RWPE1 (cell line): Measurements from ENCODE around the gene MRPS34.

ENCODE experiments used
- CTCF ChIA-PET: fragments of 350-600 bp; sonication (Branson Sonifier 250); formaldehyde crosslinking; extraction: SDS; loops from one replicate; lab custom pipeline; 2021; lab: Yijun Ruan, JAX
- POLR2A ChIA-PET: fragments of 400-600 bp; formaldehyde crosslinking; extraction: SDS; loops from one replicate; lab custom pipeline; 2020; ENCODE audit warnings: antibody characterized with exemption; ENCODE audit not compliant: low non-redundant PET; lab: Yijun Ruan, JAX
- DNase-seq: peaks from one replicate; pipeline ENCODE4 v3.0.0; 2012; ENCODE audit warnings: low spot score
- H3K27ac ChIP-seq: fragments of 450-650 bp; 2 replicates; pipeline ENCODE4 v1.5.1; 2017
- TF ChIP-seq, protein P1 (sequence below): fragments of 450-650 bp; conservative IDR thresholded peaks from 2 replicates; pipeline ENCODE4 v1.5.1; 2017; ENCODE audit warnings: low read depth, mild to moderate bottlenecking

Gene MRPS34

DNA sequence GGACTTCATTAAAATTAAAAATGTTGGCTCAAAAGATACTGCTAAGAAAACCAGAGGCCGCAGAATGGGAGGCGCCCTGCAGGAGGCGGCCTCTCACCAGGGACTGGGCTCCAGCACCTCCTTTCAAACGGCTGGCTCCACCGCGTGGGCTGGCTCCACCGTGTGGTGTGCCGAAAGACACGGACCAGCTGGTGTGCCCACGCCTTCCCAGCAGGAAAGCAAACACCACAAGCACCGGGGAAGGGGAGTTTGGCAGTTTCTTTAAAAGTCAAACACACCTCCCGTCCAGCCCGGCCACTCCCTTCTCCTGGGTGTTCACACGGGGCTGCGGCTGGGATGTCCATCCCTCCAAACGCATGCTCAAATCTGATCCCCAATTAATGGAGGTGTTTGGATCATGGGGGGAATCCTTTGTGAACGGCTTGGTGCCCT lies 39.8 kb upstream of the MRPS34 start:
- DNase-seq, result peak; percentile 29
- POLR2A ChIA-PET, result no interaction called here
- peak overlapping the region; percentile 50 for H3K27ac ChIP-seq
- CTCF ChIA-PET, result interaction anchor here (0.6 kb wide), 3 partner anchors 61 to 449 kb away, joined by 3 to 4 read pairs (median 4); no protein-coding TSS in a partner anchor
- TF ChIP-seq, protein P1, sequence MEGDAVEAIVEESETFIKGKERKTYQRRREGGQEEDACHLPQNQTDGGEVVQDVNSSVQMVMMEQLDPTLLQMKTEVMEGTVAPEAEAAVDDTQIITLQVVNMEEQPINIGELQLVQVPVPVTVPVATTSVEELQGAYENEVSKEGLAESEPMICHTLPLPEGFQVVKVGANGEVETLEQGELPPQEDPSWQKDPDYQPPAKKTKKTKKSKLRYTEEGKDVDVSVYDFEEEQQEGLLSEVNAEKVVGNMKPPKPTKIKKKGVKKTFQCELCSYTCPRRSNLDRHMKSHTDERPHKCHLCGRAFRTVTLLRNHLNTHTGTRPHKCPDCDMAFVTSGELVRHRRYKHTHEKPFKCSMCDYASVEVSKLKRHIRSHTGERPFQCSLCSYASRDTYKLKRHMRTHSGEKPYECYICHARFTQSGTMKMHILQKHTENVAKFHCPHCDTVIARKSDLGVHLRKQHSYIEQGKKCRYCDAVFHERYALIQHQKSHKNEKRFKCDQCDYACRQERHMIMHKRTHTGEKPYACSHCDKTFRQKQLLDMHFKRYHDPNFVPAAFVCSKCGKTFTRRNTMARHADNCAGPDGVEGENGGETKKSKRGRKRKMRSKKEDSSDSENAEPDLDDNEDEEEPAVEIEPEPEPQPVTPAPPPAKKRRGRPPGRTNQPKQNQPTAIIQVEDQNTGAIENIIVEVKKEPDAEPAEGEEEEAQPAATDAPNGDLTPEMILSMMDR, result peak; percentile 70

DNA sequence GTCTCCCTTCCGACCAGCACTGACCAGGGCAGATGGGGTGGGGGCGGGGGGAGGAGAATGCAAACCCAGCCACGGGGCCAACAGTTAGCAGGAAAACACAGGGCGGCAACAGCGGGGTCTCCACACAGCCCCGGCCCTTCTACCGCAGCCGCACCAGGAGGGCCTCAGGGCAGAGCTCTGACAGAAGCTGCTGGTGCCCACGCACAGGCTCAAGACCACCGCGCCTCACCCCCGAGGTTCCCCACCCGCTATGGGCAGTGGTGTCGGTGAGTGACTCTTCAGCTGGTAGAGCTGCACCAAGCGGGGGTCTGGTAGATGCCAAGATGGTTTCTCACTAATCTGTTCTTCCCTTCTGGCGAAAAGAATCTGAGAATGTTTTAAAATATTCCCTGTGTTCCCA lies 37.6 kb upstream of the MRPS34 start:
- TF ChIP-seq, protein P1, result no peak
- POLR2A ChIA-PET, result no interaction called here
- CTCF ChIA-PET, result interaction anchor here (0.7 kb wide), 1 partner anchor 113 kb away, joined by 3 read pairs; no protein-coding TSS in a partner anchor
- H3K27ac ChIP-seq, result no peak overlapping the region
- DNase-seq, result no peak

DNA sequence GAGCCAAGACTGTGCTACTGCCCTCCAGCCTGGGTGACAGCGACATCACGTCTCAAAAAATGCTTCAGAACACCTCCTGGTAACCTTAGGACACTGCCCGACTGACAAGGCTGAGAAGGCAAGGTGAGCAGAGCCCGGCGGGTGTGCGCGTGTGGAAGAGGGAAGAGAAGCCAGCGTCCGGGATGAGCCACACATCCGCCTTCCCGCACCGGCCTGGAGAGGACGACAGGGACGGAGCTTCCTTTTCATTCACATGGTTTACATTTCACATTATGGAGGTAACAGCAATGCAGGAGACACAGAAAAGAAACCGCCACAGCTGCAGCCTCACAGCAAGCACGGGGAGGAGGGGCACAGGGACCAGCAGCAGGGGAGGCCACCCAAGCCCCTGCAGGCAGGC lies 37.2 kb upstream of the MRPS34 start:
- CTCF ChIA-PET, result interaction anchor here (0.7 kb wide), 1 partner anchor 113 kb away, joined by 3 read pairs; no protein-coding TSS in a partner anchor
- POLR2A ChIA-PET, result no interaction called here
- no peak for DNase-seq
- TF ChIP-seq, protein P1, result no peak
- no peak overlapping the region for H3K27ac ChIP-seq

DNA sequence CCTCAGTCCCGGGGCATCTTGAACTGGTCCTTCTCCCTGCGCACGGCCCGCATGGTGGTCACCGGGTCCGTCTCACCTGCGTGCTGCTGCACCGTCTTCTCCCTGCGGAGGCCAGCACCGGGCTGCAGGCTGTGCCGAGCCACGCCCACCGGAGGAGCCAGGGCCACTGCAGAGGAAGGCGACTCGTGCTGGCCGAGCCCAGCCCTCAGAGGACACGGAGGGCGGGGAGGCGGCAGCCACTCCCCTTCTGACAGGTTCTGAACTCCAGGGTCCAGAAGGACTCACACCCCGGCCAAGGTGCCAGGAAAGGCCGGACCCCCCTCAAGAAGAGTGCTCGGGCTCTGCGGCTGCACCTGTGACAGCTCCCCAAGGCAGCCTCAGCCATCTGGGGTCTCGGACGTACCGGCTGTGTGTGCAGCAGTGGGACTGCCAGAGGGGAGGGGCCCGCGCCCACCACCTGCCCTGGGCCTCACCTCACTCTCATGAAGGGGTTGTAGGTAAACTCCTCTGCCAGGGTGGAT lies 36.4 kb upstream of the MRPS34 start:
- CTCF ChIA-PET, result no interaction called here
- TF ChIP-seq, protein P1, result no peak
- no peak overlapping the region for H3K27ac ChIP-seq
- POLR2A ChIA-PET, result no interaction called here
- no peak for DNase-seq

DNA sequence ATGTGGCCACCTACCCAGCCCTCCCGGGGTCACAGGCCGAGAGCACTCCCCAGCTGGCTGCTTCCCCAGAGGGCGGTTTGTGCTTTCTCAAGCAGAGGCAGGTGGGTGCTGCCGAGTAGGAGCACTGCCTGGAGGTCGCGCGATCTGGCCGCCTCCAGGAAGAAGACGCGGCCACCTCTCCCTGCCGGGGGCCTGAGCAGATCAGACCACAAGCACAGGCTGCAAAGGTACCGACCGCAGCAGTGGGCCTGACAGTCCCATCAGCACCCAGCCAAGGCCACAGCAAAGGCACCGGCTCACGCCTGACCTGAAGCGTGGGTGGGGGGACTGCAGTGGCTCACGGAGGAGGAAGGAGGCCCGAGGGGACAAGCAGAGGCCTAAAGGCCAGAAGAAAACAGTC lies 35.8 kb upstream of the MRPS34 start:
- no peak overlapping the region for H3K27ac ChIP-seq
- ChIA-PET POLR2A (no interaction called here), CTCF (interaction anchor here (0.6 kb wide), 1 partner anchor 1133 kb away, joined by 3 read pairs; no protein-coding TSS in a partner anchor)
- TF ChIP-seq, protein P1, result no peak
- no peak for DNase-seq

DNA sequence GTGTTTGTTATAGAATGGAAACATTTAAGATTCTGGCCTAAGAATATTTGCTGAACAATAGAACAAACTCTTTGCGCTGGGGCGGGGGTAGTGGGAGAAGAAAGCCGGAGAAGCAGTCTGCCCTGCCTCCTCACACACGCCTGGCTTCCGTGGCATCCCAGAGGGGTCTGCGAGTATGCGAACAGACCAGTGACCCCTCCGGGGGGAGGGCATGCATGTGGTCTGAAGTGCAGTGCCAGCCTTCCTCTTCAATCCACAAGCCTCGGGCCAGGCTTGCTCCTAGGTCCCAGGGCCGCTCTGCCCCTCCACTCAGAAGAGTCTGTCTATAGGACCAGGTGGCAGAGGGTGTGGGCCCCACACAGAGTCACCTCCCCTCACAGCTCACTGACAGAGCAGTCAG lies 34.7 kb upstream of the MRPS34 start:
- CTCF ChIA-PET, result interaction anchor here (0.7 kb wide), 1 partner anchor 100 kb away, joined by 3 read pairs; no protein-coding TSS in a partner anchor
- POLR2A ChIA-PET, result no interaction called here

More for the DNA sequence above, 34.7 kb upstream of the MRPS34 start:
- TF ChIP-seq, protein P1, result no peak
- no peak overlapping the region for H3K27ac ChIP-seq
- DNase-seq, result no peak
